ENCODE measurements around the gene HOMER2. TPM values are rescaled to one million over a fixed set of nuclear protein-coding genes. Genes with fewer than 3 reads are reported as not detected.

Gene HOMER2
- total and polyA plus RNA-seq, 9 of the 15 experiments (the other 6 are each of a cell fraction or from before 2014, with no cell fraction given), result 0.13 to 0.47 (median 0.29) TPM; not detected in 1

GRCh38 chr15:82985688-82986441 lies 33.3 kb upstream of the HOMER2 start, which contains the start of gene RAMAC (continued):
- TF ChIP-seq ATF3 (IDR thresholded peaks at IDR 0.05) (no peak), ATF3 (CRISPR knock-in tag; conservative IDR thresholded peaks at IDR 0.05) (0 out of 2 replicates have a peak, but pooled peaks have one; percentile 23), ID3 (CRISPR knock-in tag; IDR thresholded peaks at IDR 0.05) (no peak), ID3 (tag; IDR thresholded peaks at IDR 0.05) (0 out of 2 replicates have a peak, but pooled peaks have one; percentile 49), ZNF143 (CRISPR knock-in tag; IDR thresholded peaks at IDR 0.05) (no peak), ETS1 (conservative IDR thresholded peaks at IDR 0.05; ENCODE audit: control insufficient read depth, low read depth, low read length) (no peak; the same call in 1 of the 2 replicates), POLR2H (tag; IDR thresholded peaks at IDR 0.05; ENCODE audit: low read depth) (peak; percentile 68), GTF3C2 (IDR thresholded peaks at IDR 0.05; ENCODE audit: borderline replicate concordance, extremely low read depth, insufficient read length) (no peak), POLR2AphosphoS2 (IDR thresholded peaks at IDR 0.05; ENCODE audit: low read length) (no peak), RERE (CRISPR knock-in tag; IDR thresholded peaks at IDR 0.05; ENCODE audit: borderline replicate concordance) (no peak), PURB (CRISPR knock-in tag; IDR thresholded peaks at IDR 0.05; ENCODE audit: low read depth) (no peak), CREBBP (IDR thresholded peaks at IDR 0.05; ENCODE audit: low read depth, low read length) (no peak), BRD9 (IDR thresholded peaks at IDR 0.05; ENCODE audit: low read depth, partially characterized antibody) (no peak), RCOR1 (IDR thresholded peaks at IDR 0.05; ENCODE audit: borderline replicate concordance in 1 of 2, low read depth in 2 of 2, low read length in 2 of 2) (no peak)

Measured in K562 (cell line).